NCI-H345 (cell line): ENCODE data around the gene NECAB3.
A peak's percentile ranks its signal among the peaks of the same experiment; 100 is the strongest.

Source experiments
- DNase-seq: peaks from one replicate; lab custom pipeline; 2025; lab: John Stamatoyannopoulos, UW

The NECAB3 gene

GRCh38 chr20:33696448-33696847, 22.2 kb upstream of the NECAB3 start:
- no peak for DNase-seq

- peak; percentile 1 for DNase-seq
Observed at GRCh38 chr20:33694639-33695012, 20.4 kb upstream of the NECAB3 start.

- peak; percentile 83 for DNase-seq
Observed at GRCh38 chr20:33693741-33694638, 19.8 kb upstream of the NECAB3 start.

DNA sequence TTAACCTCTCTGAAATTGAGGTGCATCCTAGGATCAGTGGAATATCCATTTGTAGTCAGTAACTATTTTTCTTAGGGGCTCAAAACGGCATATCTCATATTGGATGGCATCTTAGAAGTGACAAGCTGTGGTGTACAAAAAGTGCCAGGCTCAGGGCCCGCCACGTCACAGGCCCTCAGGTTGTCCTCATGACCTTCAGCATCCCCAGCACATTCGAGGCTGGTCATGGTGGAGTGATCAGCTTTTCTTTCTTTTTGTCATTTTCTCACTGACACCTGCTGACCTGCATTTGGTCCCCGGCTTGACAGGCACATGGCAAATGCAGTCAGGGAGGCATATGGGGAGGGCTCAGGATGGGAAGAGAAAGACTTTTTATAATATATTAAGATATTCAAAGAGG, 19.1 kb upstream of the NECAB3 start:
- DNase-seq: no peak

DNA sequence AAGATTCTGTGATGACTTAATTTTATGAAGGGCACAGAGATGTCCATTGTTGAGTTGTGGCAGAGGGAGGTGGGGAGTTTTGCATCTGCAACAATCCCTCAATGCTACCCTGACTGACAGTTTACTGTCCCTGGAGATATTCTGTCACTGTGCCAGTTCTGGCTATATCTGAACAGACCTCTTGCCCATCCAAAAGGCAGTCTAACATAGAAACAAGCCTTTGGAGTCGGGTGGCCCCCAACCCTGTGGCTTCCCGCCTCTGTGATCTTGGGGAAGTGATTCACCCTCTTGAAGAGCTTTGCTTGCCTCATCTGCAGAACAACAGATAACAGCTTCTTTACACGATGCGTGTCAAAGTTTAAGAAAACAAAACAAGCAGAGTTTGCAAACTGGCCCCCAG, 15.7 kb upstream of the NECAB3 start:
- no peak for DNase-seq

DNA sequence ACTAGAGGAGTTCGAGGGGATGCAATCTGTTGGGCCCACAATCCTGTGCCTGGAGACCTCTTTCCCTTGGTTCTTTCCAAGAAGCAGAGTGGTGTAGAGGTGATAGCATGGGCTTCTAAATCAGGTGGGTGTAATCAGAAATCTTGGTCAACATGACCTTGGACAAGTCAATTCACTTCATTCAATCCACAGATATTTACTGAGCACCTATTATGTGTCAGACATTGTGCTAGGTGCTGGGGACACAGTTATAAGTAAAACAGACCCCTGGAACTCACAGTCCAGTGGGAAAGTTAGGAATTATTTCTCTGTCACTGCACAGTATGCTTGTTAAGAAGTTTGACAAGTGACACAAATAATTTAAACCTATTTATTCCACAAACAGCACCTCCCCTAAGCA, 15.3 kb upstream of the NECAB3 start:
- DNase-seq: no peak

- DNase-seq: no peak
Observed at GRCh38 chr20:33688938-33689424, 14.8 kb upstream of the NECAB3 start.

DNA sequence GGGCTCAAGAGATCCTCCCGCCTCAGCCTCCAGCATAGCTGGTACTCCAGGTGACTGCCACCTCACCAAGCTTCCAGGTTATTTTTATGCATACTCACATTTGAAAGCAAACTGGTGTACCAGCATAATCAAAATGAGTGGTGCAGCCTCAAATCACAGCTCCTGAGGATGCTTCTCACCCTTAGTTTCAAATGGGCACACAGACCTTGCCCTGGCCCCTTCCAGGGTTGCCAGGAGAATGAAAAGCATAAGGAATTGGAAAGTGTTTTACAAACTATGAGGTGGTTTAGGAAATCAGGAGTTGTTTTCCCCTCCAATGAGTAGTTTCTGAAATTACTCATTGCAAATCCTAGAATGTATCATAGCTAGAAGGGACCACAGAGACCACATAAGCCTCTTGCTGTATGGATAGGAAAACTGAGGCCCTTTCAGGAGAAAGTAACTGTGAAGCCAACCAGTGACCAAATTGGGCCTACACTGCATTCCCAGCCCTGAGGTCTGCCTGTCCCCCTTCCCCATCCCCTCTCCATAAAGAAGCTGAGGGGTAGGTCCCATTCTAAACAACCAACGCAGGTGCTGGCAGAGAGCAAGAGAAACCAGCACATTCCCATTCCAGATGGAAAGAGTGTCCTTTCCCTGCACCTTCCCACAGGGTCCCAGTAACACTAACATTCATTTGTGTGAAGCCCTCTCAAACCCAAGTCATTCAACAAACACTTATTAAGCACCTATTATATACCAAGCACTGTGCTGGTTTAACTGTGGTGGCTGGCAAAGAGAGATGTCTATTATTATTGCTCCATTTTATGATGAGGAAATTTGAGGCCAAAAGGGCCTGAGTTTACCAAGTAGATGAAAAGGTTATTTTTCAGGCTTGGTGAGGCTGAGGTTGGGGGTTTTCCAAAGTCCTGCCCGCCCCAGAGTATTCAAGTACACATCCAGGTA, 14.0 kb upstream of the NECAB3 start:
- DNase-seq: no peak

- no peak for DNase-seq
Observed at GRCh38 chr20:33687370-33687915, 13.2 kb upstream of the NECAB3 start.

DNA sequence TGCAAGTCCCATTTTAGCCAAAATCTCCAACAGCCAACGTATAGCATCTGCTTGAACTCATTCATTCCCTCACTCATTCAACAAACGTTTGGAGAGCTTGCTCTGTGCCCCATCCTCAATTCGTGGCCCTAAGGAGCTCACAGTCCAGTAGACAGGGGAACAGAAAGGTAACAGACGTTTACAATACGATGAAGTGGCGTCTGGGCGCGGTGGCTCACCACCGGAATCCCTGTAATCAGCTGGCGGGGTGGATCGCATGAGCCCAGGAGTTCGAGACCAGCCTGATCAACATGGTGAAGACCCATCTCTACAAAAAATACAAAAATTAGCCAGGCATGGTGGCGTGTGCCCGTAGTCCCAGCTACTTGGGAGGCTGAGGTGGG, 12.7 kb upstream of the NECAB3 start:
- DNase-seq: no peak

DNA sequence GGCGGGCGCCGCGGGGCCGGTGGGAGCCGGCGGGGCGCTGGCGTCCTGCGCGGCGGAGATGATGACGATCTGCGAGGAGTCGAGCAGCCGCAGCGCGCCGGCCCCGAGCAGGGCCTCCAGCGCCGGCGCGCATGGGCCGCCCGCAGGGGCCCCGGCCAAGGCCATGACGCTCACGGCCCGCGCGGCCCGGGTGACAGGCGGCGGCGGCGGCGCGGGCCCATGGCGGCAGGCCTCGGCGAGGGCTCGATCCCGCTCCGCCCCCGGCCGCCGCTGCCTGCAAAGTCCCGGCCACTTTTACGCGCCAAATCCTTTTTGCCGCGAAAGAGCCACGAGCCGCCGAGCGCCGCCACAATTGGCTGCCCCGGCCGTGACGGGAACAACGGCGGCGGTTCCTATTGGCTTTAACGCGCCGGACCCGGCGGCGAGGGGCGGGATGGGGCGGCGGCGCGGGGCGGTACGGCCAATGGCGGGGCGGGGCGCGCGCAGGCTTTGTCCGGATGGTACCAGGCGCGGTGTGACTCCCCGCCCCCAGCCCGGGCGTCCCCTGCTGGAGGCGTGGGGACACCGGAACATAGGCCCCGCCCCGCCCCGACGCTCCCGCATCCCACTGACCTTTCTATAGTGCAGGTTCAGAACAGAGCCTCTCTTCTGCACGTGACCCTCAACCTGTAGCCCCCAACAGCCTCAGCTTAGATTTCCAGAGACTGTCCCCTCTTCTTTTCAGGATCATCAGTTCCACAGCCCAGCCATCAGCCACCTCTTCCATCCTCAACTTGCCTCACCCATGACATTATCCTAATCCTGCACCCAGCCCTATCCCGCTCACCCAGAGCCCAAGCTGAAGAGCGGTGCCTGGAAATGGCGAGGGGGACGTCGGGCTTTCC, 12.1 kb upstream of the NECAB3 start, which contains the start of gene E2F1:
E2F1 (minus strand) TSS at position 286 of the 884 bp plus-strand sequence; CDS start at position 165, 121 bp downstream.
- DNase-seq: peak; percentile 99

- DNase-seq: peak; percentile 66
Observed at GRCh38 chr20:33685328-33686099, 11.3 kb upstream of the NECAB3 start.

GRCh38 chr20:33684533-33685327, 10.5 kb upstream of the NECAB3 start:
- peak; percentile 83 for DNase-seq

DNA sequence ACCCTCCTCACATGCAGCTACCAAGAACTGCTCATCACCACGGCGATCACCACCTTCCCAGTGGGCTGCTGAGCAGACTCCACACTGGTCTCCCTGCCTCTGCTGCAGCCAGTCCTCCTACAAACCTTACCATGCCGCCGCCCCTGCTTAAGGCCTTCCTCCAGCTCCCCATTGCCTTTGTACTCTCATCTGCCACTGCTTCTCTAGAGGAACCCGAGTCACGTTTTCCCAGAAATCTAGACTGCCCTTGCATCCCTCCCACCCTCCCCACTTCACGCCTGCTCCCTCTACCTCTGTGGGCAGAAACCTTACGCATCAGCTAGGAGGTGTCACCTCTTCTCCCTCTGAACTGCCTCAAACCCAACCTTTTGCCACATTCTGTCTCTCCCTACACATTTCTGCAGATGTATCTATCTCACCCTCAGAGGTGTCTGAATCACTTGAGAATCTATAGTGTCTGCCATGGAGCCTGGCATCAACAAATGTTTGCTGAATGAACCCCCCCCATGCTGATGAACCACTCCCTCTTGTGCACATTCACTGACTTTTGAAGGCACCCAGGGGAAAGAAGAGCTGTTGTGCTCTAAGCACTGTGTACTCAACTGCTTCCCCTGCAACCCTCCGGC, 7.6 kb upstream of the NECAB3 start:
- peak; percentile 72 for DNase-seq

DNA sequence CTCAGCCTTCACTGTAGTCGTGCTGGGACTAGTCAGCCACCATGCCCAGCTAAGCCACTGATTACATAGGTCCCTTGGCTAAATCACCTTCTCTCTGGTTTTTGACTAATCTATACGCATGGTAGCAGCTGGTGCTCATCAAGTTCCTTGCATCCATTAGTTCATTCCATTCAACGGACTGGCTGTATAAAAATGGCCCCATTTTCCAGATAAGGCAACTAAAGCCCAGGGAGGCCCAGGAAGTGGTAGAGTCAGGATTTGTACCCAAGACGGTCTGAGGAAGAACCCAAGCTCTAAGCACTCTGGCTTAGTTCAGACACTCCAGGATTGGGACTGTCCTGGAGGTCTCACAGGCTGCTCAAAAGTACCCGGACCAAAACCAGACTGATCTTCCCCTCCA, 7.1 kb upstream of the NECAB3 start:
- DNase-seq: no peak

DNA sequence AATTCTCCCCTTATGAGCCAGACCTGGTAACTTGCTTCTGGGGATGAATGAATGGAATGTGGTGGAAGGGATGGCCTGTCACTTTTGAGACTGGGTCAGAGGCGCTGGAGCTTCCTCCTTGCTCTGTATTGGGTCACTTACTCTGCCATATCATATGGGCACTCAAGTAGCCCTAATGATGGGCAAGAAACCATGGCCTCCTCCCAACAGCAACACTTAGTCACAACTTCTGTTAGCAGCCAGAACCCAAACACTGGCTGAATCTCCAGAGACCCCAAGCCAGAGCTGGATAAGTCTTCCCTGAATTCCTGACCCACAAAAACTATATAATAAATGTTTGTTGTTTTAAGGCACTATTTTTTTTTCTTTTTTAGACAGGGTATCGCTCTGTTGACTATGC, 6.5 kb upstream of the NECAB3 start:
- DNase-seq: no peak

- no peak for DNase-seq
Observed at GRCh38 chr20:33679758-33680485, 5.7 kb upstream of the NECAB3 start.

GRCh38 chr20:33677991-33678702, 3.9 kb upstream of the NECAB3 start:
- no peak for DNase-seq
